HG02763 (cell line): ENCODE results near the gene AKAP13.
A peak's percentile ranks its signal among the peaks of the same experiment; 100 is the strongest.
"Not testable (repeated sequence)": the region's sequence is repeated elsewhere in the genome, so short reads cannot be mapped to it uniquely, and the experiment has no call there.

ENCODE experiments used
- ATAC-seq: cut with Tn5 transposase; IDR thresholded peaks from one replicate; pipeline ENCODE4 v1.9.1; 2021; ENCODE audit warnings: mild to moderate bottlenecking, moderate library complexity; ENCODE audit not compliant: unreplicated experiment

Gene AKAP13, protein sequence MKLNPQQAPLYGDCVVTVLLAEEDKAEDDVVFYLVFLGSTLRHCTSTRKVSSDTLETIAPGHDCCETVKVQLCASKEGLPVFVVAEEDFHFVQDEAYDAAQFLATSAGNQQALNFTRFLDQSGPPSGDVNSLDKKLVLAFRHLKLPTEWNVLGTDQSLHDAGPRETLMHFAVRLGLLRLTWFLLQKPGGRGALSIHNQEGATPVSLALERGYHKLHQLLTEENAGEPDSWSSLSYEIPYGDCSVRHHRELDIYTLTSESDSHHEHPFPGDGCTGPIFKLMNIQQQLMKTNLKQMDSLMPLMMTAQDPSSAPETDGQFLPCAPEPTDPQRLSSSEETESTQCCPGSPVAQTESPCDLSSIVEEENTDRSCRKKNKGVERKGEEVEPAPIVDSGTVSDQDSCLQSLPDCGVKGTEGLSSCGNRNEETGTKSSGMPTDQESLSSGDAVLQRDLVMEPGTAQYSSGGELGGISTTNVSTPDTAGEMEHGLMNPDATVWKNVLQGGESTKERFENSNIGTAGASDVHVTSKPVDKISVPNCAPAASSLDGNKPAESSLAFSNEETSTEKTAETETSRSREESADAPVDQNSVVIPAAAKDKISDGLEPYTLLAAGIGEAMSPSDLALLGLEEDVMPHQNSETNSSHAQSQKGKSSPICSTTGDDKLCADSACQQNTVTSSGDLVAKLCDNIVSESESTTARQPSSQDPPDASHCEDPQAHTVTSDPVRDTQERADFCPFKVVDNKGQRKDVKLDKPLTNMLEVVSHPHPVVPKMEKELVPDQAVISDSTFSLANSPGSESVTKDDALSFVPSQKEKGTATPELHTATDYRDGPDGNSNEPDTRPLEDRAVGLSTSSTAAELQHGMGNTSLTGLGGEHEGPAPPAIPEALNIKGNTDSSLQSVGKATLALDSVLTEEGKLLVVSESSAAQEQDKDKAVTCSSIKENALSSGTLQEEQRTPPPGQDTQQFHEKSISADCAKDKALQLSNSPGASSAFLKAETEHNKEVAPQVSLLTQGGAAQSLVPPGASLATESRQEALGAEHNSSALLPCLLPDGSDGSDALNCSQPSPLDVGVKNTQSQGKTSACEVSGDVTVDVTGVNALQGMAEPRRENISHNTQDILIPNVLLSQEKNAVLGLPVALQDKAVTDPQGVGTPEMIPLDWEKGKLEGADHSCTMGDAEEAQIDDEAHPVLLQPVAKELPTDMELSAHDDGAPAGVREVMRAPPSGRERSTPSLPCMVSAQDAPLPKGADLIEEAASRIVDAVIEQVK (N-terminal part only)

GRCh38 chr15:85380217-85380811 is at the start of gene AKAP13:
Gene AKAP13 (plus strand): TSS chr15:85380603. CDS start chr15:85485721, 105,118 bp downstream.
- ATAC-seq = peak; percentile 83

- ATAC-seq = peak; percentile 61
Observed at GRCh38 chr15:85330901-85331588, 49.4 kb upstream of the AKAP13 start.

DNA sequence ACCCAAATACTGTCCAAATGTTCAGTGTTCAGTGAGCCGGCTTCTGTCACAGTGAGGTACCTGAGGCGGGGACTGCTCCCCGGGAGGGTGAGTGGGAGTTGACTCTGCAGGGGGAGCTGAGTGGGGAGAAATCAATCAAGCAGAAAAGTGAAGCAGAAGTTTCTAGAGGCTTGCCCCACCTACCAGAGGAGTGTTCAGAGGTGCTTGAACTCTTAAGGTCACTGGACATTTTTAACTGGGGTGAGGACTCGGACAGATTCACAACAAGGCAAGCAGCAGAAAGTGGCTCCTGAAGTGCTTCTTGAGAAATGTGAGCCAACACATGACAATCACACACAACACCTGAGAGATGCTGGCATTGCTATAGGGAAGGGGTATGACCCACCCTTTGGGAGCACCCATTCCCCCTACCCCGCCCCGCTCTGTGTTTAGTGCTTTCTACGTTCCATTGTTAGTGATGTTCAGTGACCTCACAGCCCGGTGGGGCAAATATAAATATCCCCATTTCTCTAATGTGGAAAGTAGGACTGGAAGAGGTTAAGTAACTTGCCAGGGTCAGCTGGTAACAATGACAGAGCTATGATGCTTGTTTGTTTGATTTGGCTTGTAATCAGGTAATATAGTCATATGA is 48.6 kb upstream of the AKAP13 start:
- no peak for ATAC-seq

GRCh38 chr15:85333132-85333831 is 47.1 kb upstream of the AKAP13 start:
- no peak for ATAC-seq

DNA sequence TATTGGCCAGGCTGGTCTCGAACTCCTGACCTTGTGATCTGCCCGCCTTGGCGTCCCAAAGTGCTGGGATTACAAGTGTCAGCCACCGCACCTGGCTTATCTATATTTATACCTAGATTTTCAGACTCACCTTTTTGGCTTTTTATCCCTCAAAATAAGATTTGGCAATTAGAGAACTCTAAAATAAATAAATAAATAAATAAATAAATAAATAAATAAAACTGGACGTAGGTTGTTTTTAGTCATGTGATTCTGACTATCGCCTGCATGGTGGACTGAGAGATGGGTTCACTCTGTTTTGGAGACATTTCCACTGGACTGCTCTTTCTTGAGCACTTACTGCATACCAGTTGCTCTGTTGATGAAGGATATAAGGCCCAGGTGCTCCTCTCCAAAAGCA is 46.2 kb upstream of the AKAP13 start:
- ATAC-seq = no peak

- no peak for ATAC-seq
Observed at GRCh38 chr15:85335193-85335942, 45.0 kb upstream of the AKAP13 start.

GRCh38 chr15:85336880-85337279 is 43.5 kb upstream of the AKAP13 start:
- ATAC-seq = no peak

GRCh38 chr15:85337425-85338074 is 42.9 kb upstream of the AKAP13 start:
- no peak for ATAC-seq

DNA sequence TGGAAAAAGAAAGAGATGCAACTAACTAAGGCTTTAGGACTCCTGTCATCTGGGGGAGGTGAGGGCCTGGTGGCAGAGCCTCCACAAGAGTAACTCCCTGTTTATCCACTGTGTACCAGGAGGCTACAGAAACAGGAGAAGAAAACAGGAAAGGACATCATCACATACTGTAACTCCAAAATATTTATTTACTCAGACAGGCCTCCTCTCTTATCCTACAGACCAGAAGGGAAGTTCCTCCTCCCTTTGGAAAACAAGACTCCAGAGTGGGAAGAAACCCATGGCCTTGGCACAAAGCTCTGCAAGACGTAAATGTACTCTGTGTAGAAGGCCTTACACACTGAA is 40.1 kb upstream of the AKAP13 start:
- no peak for ATAC-seq

DNA sequence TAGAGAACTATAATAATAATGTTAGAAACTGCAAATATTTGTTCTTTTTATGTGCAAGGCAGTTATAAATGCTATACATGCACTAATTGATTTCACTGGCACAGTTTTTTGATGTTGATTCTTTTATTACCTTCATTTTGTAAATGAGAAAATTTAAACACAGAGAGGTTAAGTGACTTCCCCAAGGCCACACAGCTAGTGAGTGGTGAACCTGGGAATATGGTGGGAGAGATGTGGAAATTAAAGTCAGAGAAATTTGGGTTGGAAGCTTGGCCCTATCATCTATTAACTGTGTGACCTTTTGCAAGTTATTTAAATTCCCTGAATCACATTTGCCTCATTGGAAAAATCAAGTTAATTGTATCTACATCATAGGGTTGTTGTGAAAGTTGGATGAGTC is 39.6 kb upstream of the AKAP13 start:
- ATAC-seq = no peak

DNA sequence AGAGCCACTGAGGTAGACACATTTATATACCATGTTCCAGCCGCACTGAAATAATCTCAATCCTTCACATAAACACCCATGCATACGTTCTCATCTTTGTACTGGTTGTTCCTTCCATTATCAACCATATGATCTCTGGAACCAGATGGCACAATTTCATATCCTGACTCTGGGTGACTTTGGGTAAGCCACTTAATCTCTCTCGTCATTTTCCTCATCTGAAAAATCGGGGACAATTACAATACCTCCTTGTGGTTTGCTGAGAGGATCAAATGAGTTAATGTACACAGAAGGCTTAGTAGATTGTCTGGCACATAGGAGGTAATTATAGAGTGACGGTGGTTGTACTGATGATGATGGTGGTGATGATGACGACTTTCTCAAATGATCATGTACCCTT is 38.2 kb upstream of the AKAP13 start:
- ATAC-seq = not testable (repeated sequence)

DNA sequence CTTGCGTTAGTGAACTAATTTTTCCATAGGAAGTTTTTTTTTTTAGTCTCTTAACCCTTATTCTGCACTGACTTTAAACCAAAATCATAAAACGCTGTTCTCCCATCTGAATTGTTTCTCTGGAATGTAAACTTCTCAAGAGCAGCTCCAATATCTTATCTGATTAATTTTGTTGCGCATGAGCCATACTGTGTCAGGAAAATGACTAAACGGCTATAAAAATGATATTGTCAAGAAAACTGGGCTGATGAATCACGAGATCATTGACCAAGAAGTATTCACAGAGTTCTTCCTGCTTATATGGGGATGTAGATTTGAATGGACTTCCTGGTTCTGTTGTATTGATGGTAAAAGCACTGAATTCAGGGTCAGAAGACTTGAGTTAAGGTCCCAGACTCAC is 37.0 kb upstream of the AKAP13 start:
- ATAC-seq = not testable (repeated sequence)

- ATAC-seq = not testable (repeated sequence)
Observed at GRCh38 chr15:85344241-85344640, 36.2 kb upstream of the AKAP13 start.

DNA sequence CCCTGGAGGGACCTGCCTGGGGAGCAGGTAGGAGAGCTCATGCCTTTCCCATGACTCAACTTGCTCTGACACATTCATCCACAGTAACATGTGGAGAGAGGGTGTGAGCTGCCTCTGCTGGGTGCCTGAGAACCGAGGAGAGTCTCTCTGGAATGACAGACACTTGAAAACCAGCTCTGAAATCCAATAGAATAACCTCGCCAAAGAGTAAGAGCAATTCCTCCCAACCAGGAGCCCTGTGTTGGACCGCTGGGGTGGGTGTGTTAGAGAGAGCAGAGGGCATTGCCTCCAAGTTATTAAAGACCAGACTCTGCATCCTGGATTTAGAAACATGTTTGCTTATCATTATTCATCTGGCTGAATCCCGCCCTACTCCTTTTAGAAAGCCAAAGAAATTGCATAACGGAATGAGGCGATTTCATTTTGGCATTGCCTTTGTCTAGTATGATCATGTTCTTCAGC is 35.7 kb upstream of the AKAP13 start:
- ATAC-seq = not testable (repeated sequence)

GRCh38 chr15:85345196-85345918 is 35.0 kb upstream of the AKAP13 start:
- not testable (repeated sequence) for ATAC-seq

GRCh38 chr15:85346462-85347084 is 33.8 kb upstream of the AKAP13 start:
- not testable (repeated sequence) for ATAC-seq
